GM10266 (cell line): ENCODE data around the gene AKIRIN2.

Experiments used
- DNase-seq: peaks from one replicate; pipeline ENCODE4 v3.0.0; 2012; ENCODE audit errors: extremely low spot score
- TF ChIP-seq, protein P1 (sequence below): IDR thresholded peaks from 2 replicates; pipeline ENCODE4 v1.5.1; 2012; ENCODE audit warnings: mild to moderate bottlenecking, low read depth; ENCODE audit not compliant: control insufficient read depth, insufficient read depth; ENCODE audit errors: missing control alignments

AKIRIN2 gene

GRCh38 chr6:87656857-87657256 is 45.2 kb downstream of the AKIRIN2 start:
- TF ChIP-seq, protein P1, sequence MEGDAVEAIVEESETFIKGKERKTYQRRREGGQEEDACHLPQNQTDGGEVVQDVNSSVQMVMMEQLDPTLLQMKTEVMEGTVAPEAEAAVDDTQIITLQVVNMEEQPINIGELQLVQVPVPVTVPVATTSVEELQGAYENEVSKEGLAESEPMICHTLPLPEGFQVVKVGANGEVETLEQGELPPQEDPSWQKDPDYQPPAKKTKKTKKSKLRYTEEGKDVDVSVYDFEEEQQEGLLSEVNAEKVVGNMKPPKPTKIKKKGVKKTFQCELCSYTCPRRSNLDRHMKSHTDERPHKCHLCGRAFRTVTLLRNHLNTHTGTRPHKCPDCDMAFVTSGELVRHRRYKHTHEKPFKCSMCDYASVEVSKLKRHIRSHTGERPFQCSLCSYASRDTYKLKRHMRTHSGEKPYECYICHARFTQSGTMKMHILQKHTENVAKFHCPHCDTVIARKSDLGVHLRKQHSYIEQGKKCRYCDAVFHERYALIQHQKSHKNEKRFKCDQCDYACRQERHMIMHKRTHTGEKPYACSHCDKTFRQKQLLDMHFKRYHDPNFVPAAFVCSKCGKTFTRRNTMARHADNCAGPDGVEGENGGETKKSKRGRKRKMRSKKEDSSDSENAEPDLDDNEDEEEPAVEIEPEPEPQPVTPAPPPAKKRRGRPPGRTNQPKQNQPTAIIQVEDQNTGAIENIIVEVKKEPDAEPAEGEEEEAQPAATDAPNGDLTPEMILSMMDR, result no peak
- no peak for DNase-seq

DNA sequence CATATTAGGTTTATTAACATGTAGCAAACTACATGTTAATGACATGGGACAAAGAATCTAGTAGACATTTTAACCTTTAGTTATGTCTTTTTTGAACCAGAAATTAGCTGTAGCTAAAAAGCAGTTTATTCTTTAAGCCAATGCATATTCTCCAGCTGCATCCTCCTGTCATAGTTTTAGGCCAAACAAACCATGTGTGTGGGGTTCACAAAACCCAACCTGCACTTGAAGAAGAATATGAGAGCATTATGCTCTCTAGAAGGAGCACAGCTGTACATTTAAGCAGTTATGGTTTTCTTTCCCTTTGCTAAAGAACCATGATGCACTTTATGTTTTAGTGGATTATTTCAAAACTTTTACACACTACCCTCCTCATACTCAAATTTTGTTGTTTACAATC is 46.2 kb downstream of the AKIRIN2 start:
- no peak for DNase-seq

GRCh38 chr6:87654875-87655454 is 47.1 kb downstream of the AKIRIN2 start:
- TF ChIP-seq, protein P1, result no peak
- DNase-seq, result no peak

More for the DNA sequence above, 46.2 kb downstream of the AKIRIN2 start:
- TF ChIP-seq, protein P1, result no peak

DNA sequence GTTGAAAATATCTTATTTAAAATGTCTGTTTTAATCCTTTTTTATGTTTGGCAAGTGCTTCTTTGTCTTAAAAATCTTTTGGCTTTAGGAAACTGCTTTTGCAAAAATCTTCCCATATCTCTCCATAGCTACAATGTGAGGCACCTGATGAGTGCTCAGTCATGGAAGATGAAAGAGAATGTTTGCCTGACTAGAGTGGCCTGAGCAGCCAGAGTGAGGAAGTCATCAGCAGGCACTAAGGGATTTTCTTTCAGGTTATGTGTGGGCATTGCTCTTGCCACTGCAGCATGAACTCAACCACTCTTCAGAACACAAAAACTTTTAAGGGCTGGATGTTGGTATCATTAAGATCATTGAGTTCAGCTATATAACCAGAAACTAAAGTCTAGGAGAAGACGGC is 47.9 kb downstream of the AKIRIN2 start:
- DNase-seq, result no peak
- TF ChIP-seq, protein P1, result no peak

DNA sequence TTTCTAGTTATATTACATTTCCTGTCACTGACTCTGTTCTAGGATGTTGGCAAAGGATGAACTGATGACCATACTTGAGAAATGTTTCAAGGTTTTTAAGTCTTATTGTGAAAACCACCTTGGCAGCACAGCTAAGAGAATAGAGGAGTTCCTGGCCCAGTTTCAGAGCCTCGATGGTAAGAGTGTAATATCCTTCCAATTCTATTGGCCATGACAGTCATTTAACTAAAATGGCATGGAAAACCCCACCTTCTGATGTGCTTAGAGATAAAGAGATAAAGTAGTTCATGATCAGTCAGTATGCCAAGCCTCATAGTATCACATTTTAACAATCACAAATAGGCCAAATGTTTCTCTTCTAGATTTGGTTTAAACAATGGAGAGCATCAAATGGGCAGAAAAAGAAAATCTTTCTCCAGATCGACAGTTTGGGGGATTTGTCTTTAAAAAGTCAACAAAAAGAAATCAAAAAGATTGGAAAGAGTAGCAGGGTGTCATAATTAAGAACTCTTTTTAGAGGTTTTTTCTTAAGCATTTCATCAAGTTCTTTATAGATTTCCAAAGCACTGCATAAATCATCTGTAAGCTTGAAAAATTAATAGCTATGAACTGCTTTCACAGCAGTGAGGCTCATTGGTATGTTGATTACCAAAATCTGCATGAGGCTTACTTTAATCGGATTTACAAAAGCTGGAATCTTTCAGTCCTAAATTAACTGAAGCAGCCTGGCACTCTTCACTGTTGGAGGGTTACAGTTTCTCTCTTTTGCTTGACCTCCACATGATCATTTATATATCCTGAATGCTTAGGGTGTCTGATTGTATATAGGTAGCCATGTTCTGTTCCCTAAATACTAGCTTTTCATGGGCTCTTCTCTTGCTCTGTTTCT is 48.7 kb downstream of the AKIRIN2 start:
- TF ChIP-seq, protein P1, result no peak

GRCh38 chr6:87645080-87645479 is 57.0 kb downstream of the AKIRIN2 start:
- TF ChIP-seq, protein P1, result no peak
- DNase-seq, result peak; percentile 27

More for the DNA sequence above, 48.7 kb downstream of the AKIRIN2 start:
- DNase-seq, result no peak
